Activated naive CD8-positive, alpha-beta T cell (primary cell): ENCODE measurements around the gene DGCR6L.
A peak's percentile ranks its signal among the peaks of the same experiment; 100 is the strongest.
"Not testable (repeated sequence)": the region's sequence is repeated elsewhere in the genome, so short reads cannot be mapped to it uniquely, and the experiment has no call there.

ENCODE experiments used
- H3K27ac Mint-ChIP-seq: one replicate; pipeline ENCODE4 v1.8.0; 2021; ENCODE audit warnings: mixed read lengths
- H3K27me3 Mint-ChIP-seq: one replicate; pipeline ENCODE4 v1.8.0; 2021; ENCODE audit warnings: mixed read lengths
- H3K36me3 Mint-ChIP-seq: one replicate; pipeline ENCODE4 v1.8.0; 2021; ENCODE audit warnings: mixed read lengths
- H3K4me1 Mint-ChIP-seq: one replicate; pipeline ENCODE4 v1.8.0; 2021; ENCODE audit warnings: low read depth, mixed read lengths
- H3K4me3 Mint-ChIP-seq: one replicate; pipeline ENCODE4 v1.8.0; 2021; ENCODE audit warnings: mild to moderate bottlenecking, mixed read lengths
- H3K9me3 Mint-ChIP-seq: one replicate; pipeline ENCODE4 v1.8.0; 2021; ENCODE audit warnings: low read depth, mixed read lengths

DGCR6L gene

DNA sequence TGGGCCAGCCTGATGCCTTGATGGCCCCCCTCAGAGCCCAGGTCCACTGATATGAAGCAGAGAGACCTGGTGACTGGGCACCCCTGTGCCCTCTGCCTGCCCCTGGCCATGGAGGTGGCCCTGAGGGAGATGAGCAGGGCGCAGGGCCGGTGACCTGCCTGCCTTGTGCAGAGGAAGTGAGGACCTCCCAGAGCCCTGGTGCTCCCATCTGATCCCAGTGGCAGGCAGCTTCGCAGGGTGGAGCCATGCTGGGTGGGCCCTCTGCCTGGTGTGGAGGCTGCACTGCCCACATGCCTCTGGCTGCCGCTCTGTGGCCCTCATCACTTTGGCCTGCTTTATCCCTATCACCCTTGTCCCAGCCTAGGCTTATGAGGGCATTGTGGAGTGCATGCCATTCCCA, 50.7 kb downstream of the DGCR6L start:
- not testable (repeated sequence) for H3K4me1 Mint-ChIP-seq, H3K27me3 Mint-ChIP-seq, H3K27ac Mint-ChIP-seq, H3K9me3 Mint-ChIP-seq, H3K4me3 Mint-ChIP-seq, H3K36me3 Mint-ChIP-seq

DNA sequence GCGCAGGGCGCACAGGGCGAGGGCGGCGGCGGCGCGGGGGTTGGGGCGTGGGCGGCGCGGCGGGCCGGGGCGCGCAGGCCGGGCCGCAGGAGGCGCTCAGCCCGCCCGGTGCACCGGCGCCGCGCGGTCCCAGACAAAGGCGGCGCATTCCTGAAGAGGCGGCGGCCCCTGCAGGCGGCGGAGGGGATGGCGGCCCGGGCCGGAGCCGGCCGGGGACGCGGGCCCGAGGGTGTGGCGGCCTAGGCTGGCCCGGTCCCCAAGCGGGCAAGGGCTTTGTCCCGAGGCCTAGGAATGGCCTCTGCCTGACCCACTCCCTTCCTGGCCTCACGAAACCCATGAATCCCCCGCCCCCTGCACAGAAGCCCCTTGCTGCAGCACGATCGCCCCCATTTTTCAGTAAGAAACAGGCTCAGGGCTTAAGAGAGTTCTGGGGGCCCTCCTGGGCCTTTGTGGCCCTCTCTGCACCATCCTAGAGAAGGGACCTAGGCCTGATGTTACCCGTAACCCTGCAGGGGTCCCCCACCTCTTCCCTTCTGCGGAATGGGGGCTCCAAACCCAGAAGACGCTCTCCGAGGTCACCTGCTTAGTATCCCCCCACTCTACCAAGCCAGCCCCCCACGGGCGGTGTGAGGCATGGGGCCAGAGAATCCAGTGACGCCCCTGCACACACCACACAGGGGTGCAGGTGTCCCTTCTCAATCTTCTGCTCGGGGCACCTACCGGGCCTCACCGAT, 51.4 kb downstream of the DGCR6L start, which contains the start of gene RTN4R:
TSS of gene RTN4R (minus strand) at position 40 of the 734 bp plus-strand sequence. CDS start 226 bp downstream, outside the sequence.
- no peaks in the 10 kb centered on the region for H3K27me3 Mint-ChIP-seq
- no peaks in the 10 kb centered on the region for H3K9me3 Mint-ChIP-seq
- H3K4me1 Mint-ChIP-seq: peaks cover 6% of the 10 kb centered on the region
- no peaks in the 10 kb centered on the region for H3K36me3 Mint-ChIP-seq
- no peak within 1 kb of the TSS for H3K27ac Mint-ChIP-seq
- peak within 1 kb of the TSS; percentile 70 for H3K4me3 Mint-ChIP-seq

DNA sequence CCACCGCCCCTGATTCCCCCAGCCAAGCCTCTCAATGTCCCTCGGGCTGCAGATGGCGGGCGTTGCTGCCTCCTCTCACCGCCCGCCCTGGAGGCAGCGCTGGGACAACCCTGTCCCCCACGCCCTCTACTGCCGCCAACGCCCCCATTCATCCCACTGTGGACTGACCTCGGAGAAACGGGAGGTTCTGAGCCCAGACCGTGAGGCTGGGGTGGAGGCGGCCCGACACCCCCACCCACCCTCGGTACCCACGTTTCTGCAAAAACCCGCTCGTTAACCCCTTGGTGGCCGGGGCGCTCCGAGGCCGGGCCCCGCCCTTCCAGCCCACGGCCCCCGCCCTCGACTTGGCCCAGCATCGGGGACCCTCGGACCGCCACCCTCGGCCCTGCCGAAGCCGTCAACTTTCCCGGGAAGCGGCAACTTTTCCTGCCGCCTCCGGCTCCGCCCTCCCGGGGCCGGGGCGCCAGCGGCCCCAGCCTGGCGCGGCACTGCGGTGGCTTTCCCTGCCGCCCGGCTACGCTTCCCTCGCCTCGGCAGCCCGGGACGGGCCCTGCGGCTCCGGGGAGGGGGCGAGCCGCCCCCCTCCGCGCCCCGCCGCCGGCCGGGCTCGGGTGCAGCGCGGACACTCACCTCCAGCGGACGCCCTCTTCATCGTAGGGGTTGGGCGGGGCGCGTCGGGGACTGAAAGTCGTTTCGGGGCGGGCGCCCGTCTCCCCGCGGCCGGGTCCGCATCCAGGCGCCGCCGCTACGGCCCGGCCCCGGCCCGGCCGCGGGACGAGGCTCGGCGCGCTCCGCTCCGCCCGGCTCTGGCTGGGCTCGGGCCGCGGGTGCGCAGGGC, 52.2 kb downstream of the DGCR6L start:
- H3K4me3 Mint-ChIP-seq: peak overlapping the region; percentile 35
- no peaks in the 10 kb centered on the region for H3K36me3 Mint-ChIP-seq
- no peaks in the 10 kb centered on the region for H3K27me3 Mint-ChIP-seq
- H3K27ac Mint-ChIP-seq: no peak overlapping the region
- H3K9me3 Mint-ChIP-seq: no peaks in the 10 kb centered on the region
- peaks cover 6% of the 10 kb centered on the region for H3K4me1 Mint-ChIP-seq

DNA sequence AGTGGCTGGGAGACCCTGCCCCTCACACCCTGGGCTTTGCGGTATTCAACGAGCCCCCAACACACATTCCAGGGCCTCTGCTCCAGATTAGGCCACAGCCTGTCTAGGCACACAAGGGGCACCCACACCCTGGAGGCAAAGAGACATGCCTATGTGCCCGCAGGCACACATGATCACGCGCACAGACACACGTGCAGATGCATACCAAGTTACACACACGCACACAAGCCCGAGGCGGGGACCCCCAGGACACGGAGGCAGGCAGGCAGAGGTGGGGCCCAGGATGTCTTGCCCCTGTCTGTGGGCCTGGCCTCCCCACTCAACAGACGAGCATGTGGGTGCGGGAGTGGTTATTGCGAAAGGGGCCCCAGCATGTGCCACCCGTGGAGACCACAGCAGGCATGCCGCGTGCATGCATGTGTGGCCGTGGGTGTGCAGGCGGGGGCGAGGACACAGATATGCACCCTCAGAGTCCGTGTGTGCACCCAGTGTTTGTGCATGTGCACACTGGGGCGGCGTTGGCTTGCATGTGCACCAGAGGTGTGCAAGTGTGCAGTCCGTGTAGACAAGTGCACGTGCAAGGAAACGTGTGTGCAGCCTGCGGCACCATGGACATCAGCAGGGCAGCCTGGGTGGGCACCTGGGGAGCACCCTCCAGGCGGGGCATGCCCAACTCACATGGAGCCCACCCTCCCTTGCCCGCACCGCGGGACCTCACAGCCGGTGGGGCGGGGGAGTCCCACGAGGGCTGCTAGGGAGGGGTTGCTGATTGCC, 53.0 kb downstream of the DGCR6L start:
- H3K4me1 Mint-ChIP-seq, H3K36me3 Mint-ChIP-seq, H3K27me3 Mint-ChIP-seq, H3K27ac Mint-ChIP-seq, H3K9me3 Mint-ChIP-seq: not testable (repeated sequence)
- H3K4me3 Mint-ChIP-seq: peak overlapping the region; percentile 56

DNA sequence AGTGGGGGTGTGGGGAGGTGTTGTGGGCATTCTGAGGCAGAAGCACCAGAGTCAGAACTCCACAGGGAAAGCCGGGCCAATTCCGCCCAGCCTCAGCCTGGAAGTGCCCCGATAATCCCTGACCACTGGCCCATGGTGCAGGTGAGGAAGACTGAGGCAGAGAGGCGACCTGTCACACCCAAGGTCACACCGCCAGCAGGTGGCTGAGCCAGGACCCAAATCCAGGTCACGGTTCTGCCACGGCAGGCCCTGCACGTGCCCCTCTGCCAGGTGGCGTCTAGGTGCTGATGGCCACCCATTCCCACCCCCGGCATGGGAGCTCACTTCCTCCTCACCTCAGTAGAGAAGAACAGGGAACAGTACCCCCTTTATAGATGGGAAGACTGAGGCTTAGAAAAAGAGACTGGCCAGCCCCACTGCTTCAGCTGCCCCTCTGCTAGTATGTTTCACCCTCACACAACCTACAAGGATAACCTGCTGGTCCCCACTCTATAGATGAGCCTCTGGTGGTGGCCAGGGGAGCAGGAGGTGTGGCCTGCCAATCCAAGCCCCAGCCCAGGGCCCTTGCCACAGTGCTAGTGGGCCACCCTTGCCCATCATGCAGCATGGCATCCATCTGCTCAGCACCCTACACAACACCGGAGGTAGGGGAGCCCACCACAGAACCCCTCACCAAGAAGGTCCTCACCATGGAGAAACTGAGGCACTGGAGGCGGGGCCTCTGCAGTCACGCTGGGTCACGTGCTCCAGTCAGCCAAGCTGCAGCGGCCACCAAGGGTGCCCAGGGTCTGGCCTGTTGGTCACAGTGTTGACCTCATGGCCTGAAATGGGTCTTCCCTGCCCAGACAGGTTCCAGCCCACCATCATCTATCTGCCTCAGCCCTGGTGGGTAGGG, 53.8 kb downstream of the DGCR6L start:
- not testable (repeated sequence) for H3K27me3 Mint-ChIP-seq, H3K4me1 Mint-ChIP-seq, H3K27ac Mint-ChIP-seq

DNA sequence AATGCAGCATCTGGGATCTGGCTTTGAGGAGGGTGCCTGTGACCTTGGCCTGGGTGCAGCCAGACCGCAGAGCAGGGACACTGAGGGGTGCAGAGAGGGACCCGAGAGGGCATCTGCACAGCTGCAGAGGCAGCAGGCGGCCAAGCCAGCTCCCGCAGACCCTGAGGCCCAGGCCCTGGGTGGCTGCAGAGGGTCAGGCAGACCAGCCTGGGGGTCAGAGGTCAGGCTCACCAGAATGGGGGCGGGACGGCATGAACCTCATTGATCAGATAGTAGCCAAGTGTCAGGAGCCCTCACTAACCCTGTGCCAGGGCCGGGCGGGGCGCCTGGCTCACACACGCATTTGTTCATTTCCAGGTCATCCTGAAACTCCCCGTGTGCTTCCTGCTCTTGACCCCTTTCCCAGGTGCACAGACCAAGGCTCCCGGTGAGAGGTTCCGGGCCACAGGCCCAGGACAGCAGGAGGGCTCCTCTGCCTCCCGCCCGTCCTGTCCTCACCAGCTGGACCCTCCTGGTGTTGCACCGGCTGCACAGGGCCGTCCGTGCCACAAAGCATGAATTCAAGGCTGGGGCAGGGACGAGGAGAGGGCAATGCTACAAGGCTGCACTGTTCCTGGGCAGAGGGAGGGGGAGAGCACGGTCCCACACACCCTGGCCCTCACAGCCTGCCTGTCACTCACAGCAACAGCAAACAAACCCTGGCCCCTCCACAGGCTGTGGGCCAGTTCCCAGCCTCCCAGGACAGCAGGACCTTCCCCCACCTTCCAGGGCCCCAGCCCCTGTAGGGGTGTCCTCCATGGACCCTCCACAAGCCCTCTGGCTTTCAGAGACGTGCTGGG, 55.0 kb downstream of the DGCR6L start:
- no peak overlapping the region for H3K4me3 Mint-ChIP-seq
- H3K4me1 Mint-ChIP-seq: peaks cover 6% of the 10 kb centered on the region
- no peaks in the 10 kb centered on the region for H3K36me3 Mint-ChIP-seq

More for the DNA sequence above, 53.8 kb downstream of the DGCR6L start:
- H3K36me3 Mint-ChIP-seq, H3K9me3 Mint-ChIP-seq: not testable (repeated sequence)
- peak overlapping the region; percentile 56 for H3K4me3 Mint-ChIP-seq

More for the DNA sequence above, 55.0 kb downstream of the DGCR6L start:
- no peaks in the 10 kb centered on the region for H3K27me3 Mint-ChIP-seq
- H3K9me3 Mint-ChIP-seq: no peaks in the 10 kb centered on the region
- H3K27ac Mint-ChIP-seq: no peak overlapping the region
